RPMI7951 (cell line): ENCODE results near the gene LIN28A. TPM values are rescaled to one million over a fixed set of nuclear protein-coding genes. Genes with fewer than 3 reads are reported as not detected.

Experiments
- DNase-seq: peaks from one replicate; pipeline ENCODE4 v3.0.0-alpha.2; 2012; ENCODE audit warnings: low read depth
- total RNA-seq: library from RNA; depleted of rRNA; stranded (reverse); fragments of >200 nt; shearing (Covaris generic); gene quantifications from 2 replicates; pipeline ENCODE4 v1.2.3, GENCODE V29; 2014

LIN28A gene
- total RNA-seq, 1 experiment from 2014 or later = not detected

- peak; percentile 76 for DNase-seq
These were observed 23.2 kb upstream of the LIN28A start for GRCh38 chr1:26387447-26387846.

DNA sequence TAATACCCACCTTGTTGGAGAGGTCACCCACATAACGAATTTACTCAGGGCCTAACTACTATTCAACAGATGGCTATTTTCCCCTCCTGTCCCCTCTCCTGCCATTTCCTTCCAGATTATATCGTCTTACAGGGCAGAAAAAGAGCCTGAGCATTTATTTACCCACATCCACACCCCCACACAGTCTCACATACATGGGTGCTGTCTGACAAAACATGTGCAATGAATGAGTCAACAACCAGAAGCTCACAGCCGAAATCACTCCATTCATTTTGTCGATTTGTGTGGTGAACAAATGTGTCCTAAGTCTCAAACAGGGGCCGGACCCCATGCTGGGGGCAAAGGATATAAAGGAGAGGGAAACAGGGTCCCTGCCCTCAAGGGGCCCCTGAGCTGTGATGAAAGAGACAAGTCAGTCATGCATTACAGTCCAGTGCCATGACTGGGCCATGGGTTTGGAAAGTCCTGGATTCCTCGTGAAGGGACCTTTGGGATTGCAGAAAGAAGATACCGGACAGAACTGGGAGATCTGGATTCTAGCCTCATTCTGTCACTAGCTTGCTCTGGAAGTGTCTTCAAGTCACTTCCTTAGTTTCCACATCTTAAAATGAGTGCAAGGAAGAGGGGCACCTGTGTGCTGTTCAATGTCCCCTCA, 21.7 kb upstream of the LIN28A start:
- no peak for DNase-seq

- no peak for DNase-seq
These were observed 20.9 kb upstream of the LIN28A start for GRCh38 chr1:26389604-26390247.

GRCh38 chr1:26391450-26391849, 19.2 kb upstream of the LIN28A start:
- DNase-seq = peak; percentile 55

DNA sequence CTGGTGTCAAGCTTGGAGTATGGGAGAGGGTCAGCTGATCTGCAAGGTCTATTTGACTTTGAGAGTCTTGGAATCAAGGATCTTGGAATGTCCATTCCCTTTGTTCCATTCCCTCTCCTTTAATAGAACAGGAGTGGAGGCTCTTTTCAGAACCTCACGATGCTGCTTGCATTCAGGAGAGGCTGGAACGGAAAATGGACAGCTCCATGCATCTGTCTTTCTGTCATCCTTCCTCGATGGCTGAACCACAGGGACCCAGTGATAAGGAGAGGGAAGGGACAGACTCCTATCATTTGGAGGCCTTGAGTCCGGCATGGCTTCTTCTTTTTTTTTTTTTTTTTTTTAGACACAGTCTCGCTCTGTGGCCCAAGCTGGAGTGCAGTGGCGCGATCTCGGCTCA, 14.9 kb upstream of the LIN28A start:
- DNase-seq = no peak

GRCh38 chr1:26399034-26399433, 11.6 kb upstream of the LIN28A start:
- DNase-seq = no peak

DNA sequence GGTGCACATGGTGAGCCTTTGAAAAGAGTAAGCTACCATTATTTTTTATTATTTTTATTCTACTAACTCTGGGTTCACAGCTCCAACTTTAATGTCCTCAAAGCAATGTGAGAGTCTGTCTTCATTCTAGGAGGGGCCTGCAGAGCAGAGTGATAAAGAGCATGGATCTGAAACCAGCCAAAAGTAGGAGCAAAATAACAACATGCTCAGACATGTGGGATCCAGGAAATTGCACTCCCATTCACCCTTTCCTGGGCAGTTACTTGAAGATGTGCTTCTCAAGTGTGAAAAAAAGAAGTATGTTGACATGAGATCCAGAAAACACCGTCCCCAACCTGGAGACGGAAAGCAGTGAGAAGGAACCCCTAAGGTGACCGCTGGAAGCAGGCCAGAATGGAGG, 8.7 kb upstream of the LIN28A start:
- DNase-seq = no peak

DNA sequence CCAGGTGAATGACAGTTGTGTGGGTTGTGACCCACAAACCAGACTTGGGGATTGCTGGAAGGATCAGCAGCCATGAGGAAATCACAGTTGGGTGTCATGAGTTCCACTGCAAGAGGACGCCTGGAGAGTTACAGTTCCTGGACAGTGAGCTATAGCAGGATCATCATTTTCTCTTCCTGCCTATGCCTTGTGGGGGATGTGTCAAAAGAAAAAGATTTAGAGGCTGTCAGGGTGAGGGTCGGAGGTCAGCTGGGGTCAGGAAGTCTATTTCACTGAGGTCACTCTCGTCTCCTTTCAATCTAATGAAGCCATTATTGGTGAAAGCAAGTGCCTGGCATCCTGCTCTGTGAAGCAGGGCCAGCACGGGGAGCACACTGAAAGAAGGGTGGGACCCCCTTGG, 7.0 kb upstream of the LIN28A start:
- DNase-seq = no peak

GRCh38 chr1:26404641-26405040, 6.0 kb upstream of the LIN28A start:
- DNase-seq = no peak

DNA sequence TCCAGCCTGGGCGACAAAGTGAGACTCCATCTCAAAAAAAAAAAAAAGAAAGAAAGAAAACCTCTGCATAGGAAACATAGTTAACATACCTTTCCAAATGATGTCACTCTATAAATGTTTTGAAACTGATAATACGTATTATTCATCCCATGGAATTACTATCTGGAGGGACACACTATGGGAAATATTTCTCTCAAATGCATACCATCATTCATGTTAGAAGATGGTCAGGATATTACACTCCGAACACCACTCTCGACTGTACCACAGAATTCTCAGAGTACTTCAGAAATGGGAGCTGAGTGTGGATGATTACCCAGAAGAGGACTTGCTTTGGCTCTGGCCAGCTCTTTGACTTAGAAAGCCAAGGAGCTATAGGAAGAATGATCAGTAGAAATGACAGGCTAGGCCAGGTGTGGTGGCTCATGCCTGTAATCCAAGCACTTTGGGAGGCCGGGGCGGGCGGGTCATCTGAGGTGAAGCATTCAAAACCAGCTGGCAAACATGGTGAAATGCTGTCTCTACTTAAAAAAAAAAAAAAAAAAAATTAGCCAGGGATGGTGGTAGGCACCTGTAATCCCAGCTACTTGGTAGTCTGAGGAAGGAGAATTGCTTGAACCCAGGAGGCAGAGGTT, 5.2 kb upstream of the LIN28A start:
- no peak for DNase-seq

DNA sequence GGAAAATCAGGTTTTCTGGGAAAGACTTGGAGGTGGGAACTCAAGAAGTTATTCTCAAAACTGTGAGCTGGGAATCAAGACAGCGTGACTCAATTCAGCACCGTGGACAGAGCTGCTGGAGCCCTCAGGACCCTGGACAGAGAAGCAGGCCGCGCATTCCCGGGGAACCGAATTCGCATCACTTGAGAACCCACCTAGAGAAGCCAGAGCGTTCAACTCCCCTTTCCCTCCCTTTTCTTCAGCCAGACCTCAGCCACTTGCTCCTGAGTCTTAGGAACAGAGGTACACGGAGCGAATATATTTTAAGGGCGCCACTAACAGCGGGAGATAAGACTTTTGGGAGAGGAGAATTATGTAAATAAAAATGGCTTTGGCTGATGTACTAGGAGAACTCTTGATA, 2.0 kb upstream of the LIN28A start:
- DNase-seq = peak; percentile 64

GRCh38 chr1:26409191-26409807, 1.3 kb upstream of the LIN28A start:
- DNase-seq = no peak

DNA sequence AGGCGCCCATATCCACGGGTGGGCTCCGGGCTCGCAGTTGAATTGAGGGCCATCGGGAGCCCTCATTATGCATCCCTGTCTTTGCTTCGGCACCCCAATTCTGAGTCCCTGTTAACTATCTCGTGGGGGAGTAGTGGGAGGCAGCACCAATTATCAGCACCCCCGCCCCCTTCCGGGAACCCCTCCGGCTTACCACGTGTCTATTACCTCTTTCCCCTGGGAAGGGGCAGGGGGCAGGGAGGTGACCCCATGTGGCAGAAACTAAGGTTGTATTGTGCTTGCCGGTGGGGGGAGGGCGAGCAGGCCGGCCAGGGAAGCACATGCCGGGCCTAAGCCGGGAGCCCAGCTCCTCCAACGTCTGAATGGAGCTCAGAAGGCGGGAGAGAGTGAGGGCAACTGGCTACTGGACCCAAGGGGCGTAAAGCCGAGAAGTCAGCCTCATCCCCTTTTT, 1.0 kb downstream of the LIN28A start:
- DNase-seq = no peak

GRCh38 chr1:26412180-26412840, 1.7 kb downstream of the LIN28A start:
- DNase-seq = no peak

DNA sequence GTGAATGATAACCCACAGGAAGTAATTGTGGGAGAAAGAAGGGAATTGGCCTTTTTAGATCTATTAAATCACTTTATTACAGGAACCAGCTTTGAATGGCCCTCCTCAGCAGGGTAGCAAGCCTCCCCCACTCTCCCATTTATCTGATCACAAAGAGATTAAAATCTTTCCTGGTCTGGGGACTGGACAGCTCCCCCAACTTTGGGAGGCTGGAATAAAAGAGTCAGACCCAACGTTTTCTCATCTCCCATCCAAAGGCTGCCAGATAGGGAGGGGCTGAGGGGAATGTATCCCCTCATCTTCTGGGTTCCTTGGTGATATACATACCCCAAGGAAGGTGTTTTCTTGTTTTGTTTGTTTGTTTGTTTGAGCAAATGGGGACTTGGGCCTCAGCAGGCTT, 2.4 kb downstream of the LIN28A start:
- DNase-seq = no peak

DNA sequence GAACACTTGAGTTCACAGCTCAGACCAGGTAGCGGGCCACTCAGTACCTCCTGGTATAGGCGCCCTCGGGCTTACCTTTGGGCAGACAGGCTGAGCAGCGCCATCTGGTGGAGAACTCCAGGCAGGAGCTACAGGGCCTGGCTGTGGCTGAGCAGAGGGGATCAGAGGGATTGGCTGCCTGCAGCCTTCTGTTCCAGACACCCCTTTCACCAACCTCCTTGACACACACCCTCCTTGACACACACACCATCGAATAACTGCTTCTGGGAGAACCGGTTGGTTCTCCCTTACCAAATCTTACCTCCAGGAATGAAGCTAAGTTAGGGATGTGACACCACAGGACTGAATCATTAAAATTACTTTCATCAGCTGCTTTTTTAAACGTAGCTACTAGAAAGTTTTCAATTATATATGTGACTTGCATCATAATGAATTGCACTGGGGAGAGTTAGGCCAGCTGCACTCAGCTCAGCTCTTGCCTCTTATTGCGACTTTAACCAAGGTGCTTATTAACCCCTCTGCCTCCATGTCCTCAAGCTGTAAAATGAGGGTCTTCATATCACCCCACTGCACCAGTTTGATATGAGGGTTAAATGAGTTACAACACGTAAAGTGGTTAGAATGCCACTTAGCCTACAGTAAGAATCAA, 6.6 kb downstream of the LIN28A start:
- peak; percentile 51 for DNase-seq

GRCh38 chr1:26418865-26419349, 8.3 kb downstream of the LIN28A start:
- DNase-seq = no peak

GRCh38 chr1:26419494-26419893, 8.9 kb downstream of the LIN28A start:
- DNase-seq = no peak

DNA sequence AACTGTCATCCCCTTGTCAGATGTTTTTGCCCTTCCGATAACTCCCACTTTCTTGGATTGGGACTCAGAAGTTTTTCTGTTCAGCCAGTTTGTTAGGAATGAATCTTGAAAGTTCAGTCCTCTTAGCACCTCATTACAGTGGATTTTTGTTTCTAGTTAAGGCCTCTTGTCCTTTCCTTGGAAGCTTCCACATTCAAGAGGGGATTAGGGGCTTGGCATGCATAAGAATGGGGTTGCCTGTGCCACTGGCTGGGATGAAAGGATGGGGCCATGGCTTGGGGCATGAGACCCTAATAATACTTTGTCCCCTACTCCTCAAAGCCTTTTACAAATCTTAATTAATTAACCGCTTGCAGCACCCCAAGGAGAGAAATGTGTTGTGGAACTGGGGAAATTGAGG, 19.1 kb downstream of the LIN28A start:
- no peak for DNase-seq

DNA sequence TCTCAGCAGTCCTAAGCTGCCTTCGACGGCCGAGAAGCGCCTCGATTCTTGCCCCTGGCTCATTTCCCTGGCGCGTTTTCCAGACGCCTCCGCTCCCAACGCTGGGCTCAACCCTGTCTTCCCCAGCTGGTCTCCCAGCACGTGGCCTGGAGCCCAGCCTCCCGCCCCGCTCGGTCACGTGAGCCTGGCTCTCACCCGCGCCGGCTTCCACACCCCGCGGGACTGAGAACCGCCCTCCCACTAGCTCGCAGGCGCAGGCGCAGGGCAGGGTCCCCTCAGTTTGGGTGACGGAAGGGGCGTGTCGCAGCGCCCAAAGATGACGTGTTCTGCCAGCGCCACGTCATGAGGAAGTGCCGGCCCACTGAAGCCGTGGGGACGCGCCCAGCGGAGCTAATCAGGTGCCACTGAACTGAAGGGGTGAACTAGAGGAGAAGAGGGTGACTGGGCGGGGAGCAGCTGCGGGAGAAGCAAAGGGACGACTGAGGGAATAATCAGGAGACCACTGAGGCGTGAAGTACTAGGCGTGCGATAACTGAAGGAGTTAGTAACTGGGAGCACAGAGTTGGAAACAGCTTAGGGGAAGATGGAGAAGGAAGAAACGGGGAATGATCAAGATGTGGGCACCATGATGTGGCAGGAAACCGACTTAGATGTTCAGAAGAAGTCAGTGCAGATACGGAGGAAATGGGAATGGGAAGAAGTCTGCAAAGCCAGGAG, 21.5 kb downstream of the LIN28A start, which contains the start of gene DHDDS:
Gene DHDDS (plus strand): TSS at position 343 of the 717 bp plus-strand sequence. CDS start 625 bp downstream, outside the sequence.
- DNase-seq = peak; percentile 97

- DNase-seq = no peak
These were observed 22.2 kb downstream of the LIN28A start for GRCh38 chr1:26432793-26433192.
